NCI-H1436 treated with DMSO at 0.1 percent for 48 hours (cell line): ENCODE results near the gene MAML1.

Experiments used
- DNase-seq: peaks from one replicate; lab custom pipeline; 2025; lab: John Stamatoyannopoulos, UW

Gene MAML1

DNA sequence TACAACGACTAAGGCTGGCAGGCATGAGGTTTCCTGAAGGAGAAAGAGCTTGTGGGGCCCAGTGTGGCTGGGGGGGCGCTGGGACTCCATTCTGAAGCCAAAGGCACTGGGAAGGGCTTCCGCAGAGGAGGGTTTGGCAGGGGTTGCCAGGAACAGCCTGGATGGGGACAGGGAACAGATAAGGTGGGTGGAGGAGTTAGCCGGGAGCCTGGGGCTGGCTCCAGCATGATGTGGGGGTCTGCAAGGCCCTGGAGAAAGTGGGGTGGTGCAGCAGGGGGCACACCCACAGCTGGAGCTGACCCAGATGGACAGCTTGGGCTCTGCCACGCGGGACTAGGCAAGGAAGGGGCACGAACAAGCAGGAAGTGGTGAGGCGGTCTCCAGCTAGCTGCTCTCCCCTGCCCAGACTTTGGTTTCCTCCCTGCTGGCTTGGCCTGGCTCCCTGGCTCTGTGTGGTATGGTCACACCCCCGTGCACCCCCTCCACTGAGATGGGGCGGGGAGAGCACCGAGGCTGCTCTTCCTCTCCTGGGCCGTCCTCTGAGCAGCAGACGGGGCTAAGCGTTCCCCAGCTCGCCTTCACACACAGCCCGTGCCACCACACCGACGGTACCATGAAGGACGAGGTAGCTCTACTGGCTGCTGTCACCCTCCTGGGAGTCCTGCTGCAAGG, 61.0 kb downstream of the MAML1 start, which contains the start of gene LTC4S:
TSS of gene LTC4S (plus strand) at position 519 of the 672 bp plus-strand sequence. CDS start at position 614, 95 bp downstream.
- DNase-seq: no peak

DNA sequence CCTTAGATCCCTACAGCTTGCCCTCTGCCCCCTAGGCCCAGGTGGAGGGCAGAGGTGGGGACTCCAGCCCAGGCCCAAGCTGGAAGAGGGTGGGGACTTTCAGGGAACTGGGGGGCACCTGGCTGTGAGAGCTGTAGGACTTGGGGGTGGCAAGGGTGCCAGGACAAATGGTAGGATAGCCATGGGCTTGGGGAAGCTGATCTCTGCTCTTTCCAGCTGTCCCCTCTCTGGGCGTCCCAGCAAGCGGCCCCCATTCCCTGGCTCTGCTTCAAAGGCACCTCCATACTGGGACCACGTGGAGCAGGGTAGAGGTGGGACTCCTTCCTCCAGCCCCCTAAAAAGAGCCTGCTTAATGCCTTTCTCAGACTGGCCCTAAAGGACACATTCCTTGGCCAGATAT, 61.5 kb downstream of the MAML1 start:
- DNase-seq: no peak

DNA sequence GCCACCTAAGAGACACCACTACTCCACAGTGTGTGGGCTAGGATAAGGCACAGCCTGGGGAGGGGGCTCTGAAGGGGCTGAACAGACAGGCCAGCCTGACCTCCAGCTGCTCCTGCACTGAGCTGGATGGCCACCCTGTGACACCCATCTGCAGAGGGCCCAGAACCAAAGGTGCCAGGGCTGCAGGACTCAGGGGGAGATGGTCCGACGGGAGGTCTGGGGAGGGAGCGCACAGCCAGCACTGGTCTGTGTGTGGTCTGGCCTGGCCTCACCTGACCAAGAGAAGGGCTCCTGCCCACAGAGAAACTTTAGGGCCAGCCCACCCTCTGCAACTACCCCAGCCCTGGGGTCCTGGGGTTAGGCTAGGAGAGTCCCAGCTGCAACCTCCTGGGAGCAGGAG, 62.0 kb downstream of the MAML1 start:
- DNase-seq: no peak

- DNase-seq: no peak
Measured at GRCh38 chr5:179795049-179795862, 62.6 kb downstream of the MAML1 start.

- no peak for DNase-seq
Measured at GRCh38 chr5:179795863-179796833, 63.5 kb downstream of the MAML1 start.

GRCh38 chr5:179796877-179797608, 64.4 kb downstream of the MAML1 start:
- DNase-seq: no peak

GRCh38 chr5:179797741-179798140, 65.1 kb downstream of the MAML1 start:
- no peak for DNase-seq

- DNase-seq: no peak
Measured at GRCh38 chr5:179798144-179798770, 65.6 kb downstream of the MAML1 start.

DNA sequence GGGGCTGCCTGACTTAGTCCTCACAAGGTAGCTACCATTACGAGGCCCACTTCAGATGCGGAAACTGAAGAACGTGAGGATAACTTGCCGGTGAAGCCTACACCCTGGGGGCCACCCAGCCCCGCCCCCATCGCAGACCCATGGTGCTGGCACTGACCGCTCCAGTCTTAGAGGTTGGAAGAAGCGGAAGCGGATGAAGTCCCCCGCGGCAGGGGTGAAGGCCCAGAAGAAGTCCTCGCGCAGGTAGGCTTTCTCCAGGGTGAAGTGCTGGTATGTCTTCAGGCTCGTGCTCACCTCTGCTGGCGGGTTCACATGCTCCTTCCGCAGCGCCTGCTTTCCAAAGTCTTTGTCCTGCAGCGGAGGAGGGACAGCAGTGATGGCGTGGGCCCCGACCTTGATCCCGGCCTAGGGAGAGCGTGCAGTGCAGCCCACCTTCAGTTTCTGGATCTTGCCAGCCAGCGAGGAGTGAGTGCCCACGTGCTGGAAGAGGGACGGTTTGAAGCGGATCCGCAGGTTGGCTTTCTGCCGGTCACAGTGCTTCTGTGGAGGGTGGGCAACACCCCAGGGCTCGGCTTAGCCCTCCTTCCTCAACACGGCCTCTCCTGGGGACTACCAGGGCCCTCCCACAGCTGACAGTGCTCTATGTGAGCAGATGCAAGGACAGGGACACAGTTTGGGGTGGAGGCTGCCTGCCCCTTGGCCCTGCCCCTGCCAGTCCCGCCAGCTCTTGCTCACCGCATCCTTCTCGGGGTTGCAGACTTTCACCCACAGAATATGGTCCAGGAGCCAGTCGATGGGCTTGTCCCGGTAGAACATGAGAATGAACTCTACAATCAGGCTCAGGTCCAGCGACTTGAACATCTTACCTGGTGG, 66.4 kb downstream of the MAML1 start:
- DNase-seq: no peak

DNA sequence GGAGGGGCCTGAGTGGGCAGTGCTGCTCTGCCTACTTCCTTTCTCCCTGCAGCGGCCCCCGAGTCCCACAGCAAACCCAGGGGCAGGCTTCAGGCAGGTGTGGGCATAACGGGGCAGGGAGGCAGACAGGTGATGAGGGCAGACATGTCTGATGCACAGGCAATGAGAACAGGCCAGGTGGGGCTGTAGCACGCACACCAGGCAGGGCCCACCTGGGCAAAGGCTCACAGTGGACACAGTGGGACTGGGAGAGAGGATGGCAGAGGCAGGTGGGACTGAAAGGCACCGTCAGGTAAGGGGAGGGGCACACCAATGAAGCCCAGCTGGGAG, 67.0 kb downstream of the MAML1 start:
- DNase-seq: no peak

DNA sequence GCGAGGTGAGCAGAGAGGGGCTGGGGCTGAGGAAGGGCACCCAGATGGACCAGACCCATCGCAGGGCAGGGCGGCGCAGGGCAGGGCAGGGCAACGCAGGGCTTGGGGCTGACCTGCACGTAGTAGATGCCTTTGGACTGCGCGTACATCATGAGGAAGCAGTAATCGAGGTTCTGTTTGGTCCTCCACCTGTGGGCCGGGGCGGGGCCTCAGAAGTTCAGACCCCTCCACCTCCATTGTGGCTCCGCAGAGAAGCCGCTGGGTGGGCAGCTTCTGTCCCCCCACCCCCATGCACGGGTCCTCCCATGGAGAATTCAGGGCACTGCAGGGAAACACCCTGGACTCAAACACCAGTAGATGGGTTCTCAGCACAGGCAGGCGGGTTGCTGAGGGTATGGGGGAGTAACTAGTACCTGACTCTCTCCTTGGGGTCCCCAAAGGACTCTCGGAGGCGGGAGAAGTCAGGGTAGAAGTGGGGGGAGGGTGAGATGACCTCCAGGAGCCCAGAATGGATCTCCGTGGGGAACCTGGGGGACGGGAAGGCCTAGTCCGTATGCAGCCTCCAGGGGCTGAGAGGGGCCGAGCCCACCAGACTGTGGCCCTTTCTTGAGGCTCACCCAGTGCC, 67.6 kb downstream of the MAML1 start:
- DNase-seq: no peak

- no peak for DNase-seq
Measured at GRCh38 chr5:179800696-179801201, 68.1 kb downstream of the MAML1 start.

DNA sequence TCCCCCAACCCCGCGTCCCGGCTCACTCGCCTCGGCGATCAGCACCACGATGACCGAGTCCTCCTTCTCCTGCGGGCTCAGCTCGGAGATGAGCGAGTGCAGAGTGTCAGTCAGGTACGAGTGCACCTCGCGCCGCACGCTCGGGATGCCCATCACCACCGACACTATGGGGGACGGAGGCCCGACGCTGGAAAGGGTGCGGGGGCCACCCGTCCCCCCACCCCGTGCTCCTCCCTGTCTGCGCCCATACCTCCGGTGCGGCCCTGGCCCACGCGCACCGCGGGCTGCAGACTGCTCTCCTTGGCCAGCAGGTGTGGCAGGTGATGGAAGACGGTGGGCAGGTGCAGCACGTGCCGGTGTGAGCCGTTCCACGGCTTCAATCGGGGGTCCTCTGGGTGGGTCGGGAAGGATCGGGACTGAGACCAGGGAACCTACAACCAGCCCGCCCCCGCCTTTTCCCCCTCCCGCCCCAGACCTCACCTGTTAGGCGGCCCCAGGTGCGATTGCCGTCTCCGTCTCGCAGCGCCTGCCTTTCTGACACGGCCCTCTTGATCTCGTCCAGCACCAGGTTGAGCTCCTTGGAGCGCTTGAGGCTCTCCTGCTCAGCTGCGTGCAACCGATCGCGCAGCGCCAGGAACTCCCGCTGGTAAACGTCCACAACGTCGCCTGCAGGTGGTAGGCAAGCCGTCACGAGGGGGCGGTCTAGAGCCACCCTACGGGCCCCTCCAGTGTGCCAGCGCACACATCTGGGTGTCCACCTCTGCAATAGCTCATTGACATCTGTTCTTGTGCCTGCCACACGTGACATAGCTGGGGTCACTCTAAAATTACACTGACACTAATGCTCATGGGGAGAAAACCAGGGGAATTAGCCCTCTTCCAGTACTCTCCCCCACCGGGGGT, 68.9 kb downstream of the MAML1 start:
- no peak for DNase-seq

DNA sequence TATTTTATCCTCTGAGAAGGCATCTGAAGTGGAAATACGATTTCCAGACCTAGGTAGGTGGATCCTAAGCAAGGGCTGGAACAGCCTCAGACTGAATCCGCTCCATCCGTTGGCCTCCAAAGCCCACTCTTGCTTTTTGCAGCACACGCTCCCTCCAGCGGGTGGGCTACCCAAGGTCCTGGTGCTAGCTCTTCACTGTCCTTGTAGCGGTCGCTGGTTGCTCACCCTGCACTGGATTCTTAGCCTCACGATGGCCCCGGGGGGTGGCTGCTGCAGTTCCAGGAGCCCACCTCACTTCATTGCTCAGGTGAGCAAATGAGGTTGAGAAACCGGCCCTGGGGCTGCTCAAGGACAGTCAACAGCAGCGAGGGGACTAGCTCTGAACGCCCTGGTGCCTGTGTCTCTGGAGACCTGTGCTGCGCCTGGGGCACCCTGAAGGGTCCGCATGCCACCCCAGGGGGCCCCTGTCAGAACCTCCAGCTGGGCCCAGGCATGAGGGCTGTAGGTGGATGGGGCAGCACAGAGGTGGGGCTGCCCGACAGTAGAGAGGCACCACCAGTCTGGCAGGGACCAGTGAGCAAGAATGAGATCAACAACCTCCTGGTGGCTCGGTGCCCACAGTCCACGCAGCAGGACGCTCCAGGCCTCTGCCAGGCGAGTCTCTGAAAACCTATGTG, 69.7 kb downstream of the MAML1 start:
- no peak for DNase-seq

DNA sequence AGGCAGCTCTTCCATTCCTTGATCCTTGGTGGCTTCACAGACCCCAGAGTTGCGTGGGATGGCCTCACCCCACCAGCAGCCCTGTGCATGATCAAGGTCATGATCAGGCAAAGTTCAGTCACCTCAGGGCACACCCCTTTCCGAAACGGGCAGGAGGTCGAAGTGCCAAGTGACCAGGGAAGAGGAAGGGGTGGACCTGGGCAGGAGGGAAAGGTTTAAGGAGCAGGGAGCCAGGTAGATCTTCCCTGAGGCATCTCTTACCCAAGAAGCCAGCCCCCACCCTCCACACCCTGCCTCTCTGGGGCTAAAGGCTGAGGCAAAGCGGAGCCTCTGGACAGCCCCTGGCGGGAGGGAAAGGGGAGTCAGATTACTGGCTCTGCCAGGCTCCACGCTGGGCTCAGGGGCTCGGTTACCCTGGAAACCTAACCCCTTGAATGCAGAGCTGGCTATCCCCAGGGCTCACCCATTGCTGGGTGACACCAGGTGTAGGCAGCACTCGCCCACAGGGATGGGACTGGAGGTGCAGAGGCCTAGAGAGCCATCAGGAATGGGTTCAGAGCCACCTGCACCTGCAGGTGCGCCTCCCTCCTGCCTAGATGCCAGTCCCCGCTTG, 70.4 kb downstream of the MAML1 start:
- no peak for DNase-seq

DNA sequence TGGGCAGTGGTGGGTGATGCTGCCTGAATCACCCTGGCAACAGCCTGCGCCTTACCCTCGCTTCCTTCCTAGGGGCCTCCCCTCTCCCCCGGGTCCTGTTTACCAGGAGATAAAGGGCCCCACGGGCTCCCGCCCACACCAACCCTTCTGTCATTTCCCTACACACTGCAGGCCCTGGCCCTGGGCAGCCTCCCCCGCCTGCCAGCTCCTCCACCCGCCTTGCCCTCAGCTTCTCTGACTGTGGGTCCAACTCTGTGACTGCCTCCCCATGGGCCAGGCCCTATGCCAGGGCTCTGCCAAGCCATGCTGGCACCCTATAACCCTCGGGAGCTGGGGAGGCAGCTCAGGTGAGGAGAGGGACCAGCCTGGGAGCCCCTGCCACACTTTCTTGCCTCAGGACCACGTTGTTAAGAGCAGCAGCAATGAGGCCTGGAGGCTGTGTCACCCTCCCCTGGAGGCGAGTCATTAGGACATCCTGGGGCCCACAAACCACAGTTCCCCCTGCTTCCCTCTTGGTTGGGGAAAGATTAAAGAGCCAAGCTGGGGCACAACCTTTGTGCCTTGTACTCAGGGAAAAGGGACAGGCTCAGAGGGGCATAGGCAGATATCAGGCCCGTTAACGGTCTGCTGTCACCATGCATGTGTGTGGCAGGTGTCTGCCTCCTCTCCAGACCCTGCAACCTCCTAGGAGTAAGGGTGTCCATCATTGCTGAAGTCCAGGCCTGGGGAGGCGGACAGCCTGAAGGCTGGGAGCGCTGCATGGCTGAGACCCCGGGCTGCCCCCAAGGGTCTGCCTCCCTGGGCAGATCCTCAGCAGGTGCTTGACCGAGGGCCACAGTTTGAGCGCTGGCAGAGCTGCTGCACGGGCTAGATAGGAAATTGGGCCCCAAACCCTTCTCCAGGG, 71.3 kb downstream of the MAML1 start:
- DNase-seq: no peak
